T-helper 9 cell (primary cell): ENCODE measurements around the gene OSBPL5.

Experiments
- DNase-seq: peaks from one replicate; pipeline ENCODE4 v3.0.0-alpha.2; 2020

OSBPL5 gene

GRCh38 chr11:3197878-3198528, 32.9 kb upstream of the OSBPL5 start:
- DNase-seq, result no peak

GRCh38 chr11:3197044-3197695, 32.1 kb upstream of the OSBPL5 start:
- DNase-seq, result no peak

GRCh38 chr11:3196161-3197043, 31.3 kb upstream of the OSBPL5 start:
- no peak for DNase-seq

- DNase-seq, result no peak
Observed at GRCh38 chr11:3195251-3196160, 30.4 kb upstream of the OSBPL5 start.

- DNase-seq, result no peak
Observed at GRCh38 chr11:3194016-3194816, 29.1 kb upstream of the OSBPL5 start.

GRCh38 chr11:3193373-3194015, 28.4 kb upstream of the OSBPL5 start:
- no peak for DNase-seq

GRCh38 chr11:3192511-3193372, 27.6 kb upstream of the OSBPL5 start:
- no peak for DNase-seq

GRCh38 chr11:3191586-3192324, 26.6 kb upstream of the OSBPL5 start:
- DNase-seq, result no peak

GRCh38 chr11:3190600-3190999, 25.5 kb upstream of the OSBPL5 start:
- no peak for DNase-seq

GRCh38 chr11:3189886-3190583, 24.9 kb upstream of the OSBPL5 start:
- DNase-seq, result no peak

GRCh38 chr11:3189196-3189843, 24.2 kb upstream of the OSBPL5 start:
- DNase-seq, result no peak

GRCh38 chr11:3188496-3189195, 23.5 kb upstream of the OSBPL5 start:
- DNase-seq, result no peak

GRCh38 chr11:3186166-3186953, 21.2 kb upstream of the OSBPL5 start:
- DNase-seq, result no peak

GRCh38 chr11:3184732-3185347, 19.7 kb upstream of the OSBPL5 start:
- DNase-seq, result no peak

- no peak for DNase-seq
Observed at GRCh38 chr11:3183523-3183922, 18.4 kb upstream of the OSBPL5 start.

- DNase-seq, result no peak
Observed at GRCh38 chr11:3182462-3182852, 17.3 kb upstream of the OSBPL5 start.
